B cell (primary cell): ENCODE data around the gene MBNL2.

Source experiments
- EZH2 ChIP-seq: IDR thresholded peaks from 2 replicates; pipeline ENCODE4 v1.6.1; 2012; ENCODE audit warnings: borderline replicate concordance, low read depth, mild to moderate bottlenecking, moderate library complexity, low read length; ENCODE audit not compliant: insufficient read depth, poor library complexity, severe bottlenecking
- TF ChIP-seq, protein P1 (sequence below): fragments of 200-600 bp; IDR thresholded peaks from one replicate; pipeline ENCODE4 v1.8.0; 2022; ENCODE audit warnings: antibody characterized with exemption, mild to moderate bottlenecking

DNA sequence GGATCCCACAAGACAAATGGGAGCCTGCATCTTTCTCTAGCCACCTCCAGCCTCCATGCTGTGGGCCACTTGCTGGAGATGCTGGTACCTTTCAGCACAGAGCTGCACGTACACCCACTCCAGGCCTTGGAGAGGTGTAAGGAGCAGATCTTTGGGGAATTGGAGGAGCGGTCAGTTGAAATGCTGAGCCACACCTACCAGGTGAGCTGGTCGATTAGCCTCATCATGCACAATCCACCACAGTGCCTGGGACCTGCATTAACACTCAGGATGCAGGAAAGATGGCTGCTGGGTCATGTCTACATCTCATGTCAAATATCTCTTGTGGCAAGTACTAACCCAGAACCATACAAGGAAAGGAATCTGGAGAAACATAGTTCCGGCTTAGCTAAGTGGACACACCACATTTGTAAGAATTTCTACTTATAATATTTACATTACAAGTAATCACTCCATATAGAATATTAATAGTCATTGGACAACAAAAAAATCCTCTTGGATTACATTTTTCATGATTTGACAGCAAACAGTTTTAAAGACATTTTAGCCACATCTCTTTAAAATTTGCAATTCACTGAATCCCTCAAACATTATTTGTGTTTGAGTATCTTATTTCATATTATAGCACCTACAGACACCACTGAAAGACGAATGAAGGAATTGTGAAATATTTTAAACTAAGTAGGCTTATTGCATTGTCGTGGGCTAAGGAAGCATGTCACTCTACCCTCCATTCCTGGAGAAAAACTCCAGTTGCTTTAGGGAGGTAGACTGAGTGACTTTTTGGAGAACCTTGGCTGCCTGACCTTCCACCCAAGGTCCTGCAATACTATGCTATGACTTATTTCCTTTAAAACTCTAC, 21.8 kb upstream of the MBNL2 start:
- TF ChIP-seq, protein P1, sequence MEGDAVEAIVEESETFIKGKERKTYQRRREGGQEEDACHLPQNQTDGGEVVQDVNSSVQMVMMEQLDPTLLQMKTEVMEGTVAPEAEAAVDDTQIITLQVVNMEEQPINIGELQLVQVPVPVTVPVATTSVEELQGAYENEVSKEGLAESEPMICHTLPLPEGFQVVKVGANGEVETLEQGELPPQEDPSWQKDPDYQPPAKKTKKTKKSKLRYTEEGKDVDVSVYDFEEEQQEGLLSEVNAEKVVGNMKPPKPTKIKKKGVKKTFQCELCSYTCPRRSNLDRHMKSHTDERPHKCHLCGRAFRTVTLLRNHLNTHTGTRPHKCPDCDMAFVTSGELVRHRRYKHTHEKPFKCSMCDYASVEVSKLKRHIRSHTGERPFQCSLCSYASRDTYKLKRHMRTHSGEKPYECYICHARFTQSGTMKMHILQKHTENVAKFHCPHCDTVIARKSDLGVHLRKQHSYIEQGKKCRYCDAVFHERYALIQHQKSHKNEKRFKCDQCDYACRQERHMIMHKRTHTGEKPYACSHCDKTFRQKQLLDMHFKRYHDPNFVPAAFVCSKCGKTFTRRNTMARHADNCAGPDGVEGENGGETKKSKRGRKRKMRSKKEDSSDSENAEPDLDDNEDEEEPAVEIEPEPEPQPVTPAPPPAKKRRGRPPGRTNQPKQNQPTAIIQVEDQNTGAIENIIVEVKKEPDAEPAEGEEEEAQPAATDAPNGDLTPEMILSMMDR: no peak
- no peak for TF ChIP-seq EZH2
